Neural progenitor cell (in vitro differentiated cells): ENCODE measurements around the gene NDOR1. TPM values are rescaled to one million over a fixed set of nuclear protein-coding genes. Genes with fewer than 3 reads are reported as not detected.

Experiments used
- DNase-seq: peaks from one replicate; pipeline ENCODE4 v3.0.0-alpha.2; 2016; ENCODE audit warnings: low spot score
- H2AFZ ChIP-seq: fragments of 200-600 bp; sonication (generic); replicated peaks from 2 replicates; pipeline ENCODE4 v1.6.1; 2016; ENCODE audit warnings: antibody characterized with exemption
- H3F3A ChIP-seq: fragments of 200-600 bp; sonication (generic); 2 replicates; pipeline ENCODE4 v1.6.1; 2016; ENCODE audit warnings: antibody characterized with exemption, low read depth
- H3K27ac ChIP-seq: fragments of 200-600 bp; sonication (generic); 2 replicates; pipeline ENCODE4 v1.5.1; 2016; ENCODE audit warnings: mild to moderate bottlenecking
- H3K27me3 ChIP-seq: fragments of 200-600 bp; sonication (generic); 2 replicates; pipeline ENCODE4 v1.6.1; 2016; ENCODE audit warnings: mild to moderate bottlenecking, moderate library complexity
- H3K36me3 ChIP-seq: fragments of 200-600 bp; sonication (generic); 2 replicates; pipeline ENCODE4 v1.5.1; 2016
- H3K4me1 ChIP-seq: fragments of 200-600 bp; sonication (generic); 2 replicates; pipeline ENCODE4 v1.6.1; 2016; ENCODE audit warnings: mixed run types
- H3K4me2 ChIP-seq: fragments of 200-600 bp; sonication (generic); 2 replicates; pipeline ENCODE4 v1.6.1; 2016
- H3K4me3 ChIP-seq: fragments of 200-600 bp; sonication (generic); 2 replicates; pipeline ENCODE4 v1.5.1; 2016
- H3K79me2 ChIP-seq: fragments of 200-600 bp; sonication (generic); 2 replicates; pipeline ENCODE4 v1.6.1; 2016; ENCODE audit warnings: low read depth
- H3K9ac ChIP-seq: fragments of 200-600 bp; sonication (generic); 2 replicates; pipeline ENCODE4 v1.6.1; 2016
- H3K9me3 ChIP-seq: fragments of 200-600 bp; sonication (generic); 2 replicates; pipeline ENCODE4 v1.5.1; 2016; ENCODE audit warnings: low read depth
- H4K20me1 ChIP-seq: fragments of 200-600 bp; sonication (generic); 2 replicates; pipeline ENCODE4 v1.6.1; 2016; ENCODE audit warnings: low read depth
- H3K27ac Mint-ChIP-seq: 3 replicates; pipeline ENCODE4 v1.8.0; 2021; ENCODE audit warnings: mixed read lengths
- H3K27me3 Mint-ChIP-seq: 2 replicates; pipeline ENCODE4 v1.8.0; 2022; ENCODE audit warnings: low read depth, mild to moderate bottlenecking, inconsistent platforms, moderate library complexity, mixed read lengths; ENCODE audit not compliant: insufficient read depth
- H3K36me3 Mint-ChIP-seq: 3 replicates; pipeline ENCODE4 v1.8.0; 2021; ENCODE audit warnings: mixed read lengths
- H3K4me1 Mint-ChIP-seq: 3 replicates; pipeline ENCODE4 v1.8.0; 2021; ENCODE audit warnings: mixed read lengths
- H3K4me3 Mint-ChIP-seq: 3 replicates; pipeline ENCODE4 v1.8.0; 2021; ENCODE audit warnings: mild to moderate bottlenecking, moderate library complexity, mixed read lengths
- H3K9me3 Mint-ChIP-seq: 3 replicates; pipeline ENCODE4 v1.8.0; 2020; ENCODE audit warnings: mixed read lengths
- CTCF ChIP-seq: fragments of 200-600 bp; sonication (generic); IDR thresholded peaks from 2 replicates; pipeline ENCODE4 v1.5.1; 2017; ENCODE audit warnings: antibody characterized with exemption, mild to moderate bottlenecking
- EZH2 ChIP-seq: fragments of 200-600 bp; sonication (generic); IDR thresholded peaks from 2 replicates; pipeline ENCODE4 v1.6.1; 2017; ENCODE audit warnings: antibody characterized with exemption, mild to moderate bottlenecking, moderate library complexity
- EZH2phosphoT487 ChIP-seq: fragments of 200-600 bp; sonication (generic); IDR thresholded peaks from 2 replicates; pipeline ENCODE4 v1.6.1; 2017; ENCODE audit warnings: antibody characterized with exemption
- total RNA-seq: library from RNA; depleted of rRNA; stranded (reverse); fragments of >200 nt; gene quantifications from 2 replicates; pipeline ENCODE4 v1.2.3, GENCODE V29; 2015; ENCODE audit warnings: low replicate concordance

NDOR1 gene
- total RNA-seq, 1 donor from 2014 or later: 5.1 TPM

- H3K27ac Mint-ChIP-seq: no peak within 1 kb of the TSS
- H3K27ac ChIP-seq: no peak within 1 kb of the TSS
- H3K9me3 Mint-ChIP-seq: no peaks in the 10 kb centered on the region
- H3K4me3 ChIP-seq: peak within 1 kb of the TSS; percentile 65
- no peaks in the 10 kb centered on the region for H3K36me3 Mint-ChIP-seq
- no peaks in the 10 kb centered on the region for H3K36me3 ChIP-seq
- peaks cover 13% of the 10 kb centered on the region for H3K4me1 ChIP-seq
- no peak for TF ChIP-seq EZH2
- TF ChIP-seq CTCF: no peak
- TF ChIP-seq EZH2phosphoT487: no peak
- H3K4me1 Mint-ChIP-seq: peaks cover 3% of the 10 kb centered on the region
- peak within 1 kb of the TSS; percentile 87 for H3K4me3 Mint-ChIP-seq
- peak within 1 kb of the TSS; percentile 81 for H3K4me2 ChIP-seq
- peaks cover 6% of the 10 kb centered on the region for H3K27me3 Mint-ChIP-seq
- peak within 1 kb of the TSS; percentile 66 for H3K9ac ChIP-seq
- H4K20me1 ChIP-seq: no peaks in the 10 kb centered on the region
- no peaks in the 10 kb centered on the region for H3K79me2 ChIP-seq
- H3K9me3 ChIP-seq: no peaks in the 10 kb centered on the region
- peaks cover 12% of the 10 kb centered on the region for H3F3A ChIP-seq
- no peak within 1 kb of the TSS for H2AFZ ChIP-seq
- DNase-seq: no peak
- peaks cover 25% of the 10 kb centered on the region for H3K27me3 ChIP-seq
These were observed 19.6 kb downstream of the NDOR1 start, which contains the start of gene CYSRT1 for GRCh38 chr9:137224830-137225694. Gene CYSRT1 (plus strand): TSS chr9:137225174. CDS start chr9:137225622, 448 bp downstream.

- H3K27ac Mint-ChIP-seq: no peak overlapping the region
These were observed 20.3 kb downstream of the NDOR1 start for GRCh38 chr9:137225699-137226331.

More at GRCh38 chr9:137225699-137226331, 20.3 kb downstream of the NDOR1 start:
- Histone ChIP-seq H3K9me3 (no peaks in the 10 kb centered on the region), H3K36me3 (no peaks in the 10 kb centered on the region), H3K4me2 (no peak overlapping the region), H3K79me2 (no peaks in the 10 kb centered on the region), H2AFZ (no peak overlapping the region), H3K27me3 (peaks cover 22% of the 10 kb centered on the region), H3K4me1 (peaks cover 13% of the 10 kb centered on the region), H3K4me3 (no peak overlapping the region), H3K27ac (no peak overlapping the region), H3K9ac (no peak overlapping the region), H4K20me1 (no peaks in the 10 kb centered on the region), H3F3A (peaks cover 12% of the 10 kb centered on the region)
- no peak for TF ChIP-seq CTCF
- no peak for TF ChIP-seq EZH2
- TF ChIP-seq EZH2phosphoT487: no peak
- peaks cover 6% of the 10 kb centered on the region for H3K27me3 Mint-ChIP-seq
- no peaks in the 10 kb centered on the region for H3K9me3 Mint-ChIP-seq
- H3K4me1 Mint-ChIP-seq: peaks cover 3% of the 10 kb centered on the region
- H3K36me3 Mint-ChIP-seq: no peaks in the 10 kb centered on the region
- DNase-seq: no peak
- peak overlapping the region; percentile 55 for H3K4me3 Mint-ChIP-seq
